Kidney epithelial cell (primary cell): Measurements from ENCODE around the gene FOXL2NB. TPM values are rescaled to one million over a fixed set of nuclear protein-coding genes. Genes with fewer than 3 reads are reported as not detected.

Experiments used
- DNase-seq: peaks from one replicate; pipeline ENCODE4 v3.0.0-alpha.2; 2010; ENCODE audit warnings: low read depth
- H3K27me3 ChIP-seq: 2 replicates; pipeline ENCODE4 v1.6.0; 2011; ENCODE audit warnings: low read length; ENCODE audit not compliant: control insufficient read depth, insufficient read depth
- H3K36me3 ChIP-seq: 2 replicates; pipeline ENCODE4 v1.5.1; 2011; ENCODE audit warnings: low read length; ENCODE audit not compliant: control insufficient read depth, insufficient read depth
- H3K4me3 ChIP-seq: 2 replicates; pipeline ENCODE4 v1.5.1; 2011; ENCODE audit warnings: low read depth, mild to moderate bottlenecking, control low read depth, low read length
- total RNA-seq: library from RNA; depleted of rRNA; stranded (reverse); fragments of >200 nt; gene quantifications from 2 replicates; pipeline ENCODE4 v1.2.3, GENCODE V29; 2015
- TF ChIP-seq, protein P1 (sequence below): IDR thresholded peaks from 2 replicates; pipeline ENCODE4 v1.5.1; 2011; ENCODE audit warnings: mild to moderate bottlenecking, moderate library complexity, low read length, control low read depth, inconsistent platforms; ENCODE audit not compliant: insufficient read depth, poor library complexity, severe bottlenecking

The FOXL2NB gene
- total RNA-seq, 1 donor from 2014 or later = 2.2 TPM

DNA sequence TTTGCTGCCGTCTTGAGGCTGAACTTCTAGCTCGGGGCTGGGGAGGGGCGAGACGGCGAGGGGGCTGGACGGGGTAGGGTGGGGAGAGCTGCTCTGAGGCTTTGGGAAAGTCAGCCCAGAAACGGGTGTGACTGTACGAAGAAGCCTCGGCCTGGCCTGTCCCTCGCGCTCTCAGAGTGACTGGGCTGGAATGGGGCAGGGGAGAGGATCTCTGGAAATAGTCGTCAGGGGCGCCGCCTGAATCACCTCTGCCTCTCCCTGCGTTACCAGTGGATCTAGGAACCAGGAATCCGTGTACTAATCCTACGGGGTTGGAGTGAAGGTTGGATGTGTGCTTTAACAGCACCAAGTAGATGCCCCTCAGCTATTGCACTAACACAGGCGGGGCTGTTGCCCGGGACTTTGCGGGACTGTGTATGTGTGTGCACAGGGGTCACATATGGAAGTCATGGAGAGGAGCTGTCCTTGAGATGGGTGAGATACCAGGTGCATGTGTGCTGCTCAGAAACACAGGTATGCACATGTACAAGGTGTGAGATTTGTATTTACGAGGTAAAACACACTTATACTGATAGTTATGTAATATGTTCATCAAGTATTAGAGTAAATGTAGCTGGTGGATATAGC, 591 bp downstream of the FOXL2NB start:
- no peaks in the 10 kb centered on the region for H3K36me3 ChIP-seq
- H3K27me3 ChIP-seq = peaks cover 82% of the 10 kb centered on the region
- TF ChIP-seq, protein P1, sequence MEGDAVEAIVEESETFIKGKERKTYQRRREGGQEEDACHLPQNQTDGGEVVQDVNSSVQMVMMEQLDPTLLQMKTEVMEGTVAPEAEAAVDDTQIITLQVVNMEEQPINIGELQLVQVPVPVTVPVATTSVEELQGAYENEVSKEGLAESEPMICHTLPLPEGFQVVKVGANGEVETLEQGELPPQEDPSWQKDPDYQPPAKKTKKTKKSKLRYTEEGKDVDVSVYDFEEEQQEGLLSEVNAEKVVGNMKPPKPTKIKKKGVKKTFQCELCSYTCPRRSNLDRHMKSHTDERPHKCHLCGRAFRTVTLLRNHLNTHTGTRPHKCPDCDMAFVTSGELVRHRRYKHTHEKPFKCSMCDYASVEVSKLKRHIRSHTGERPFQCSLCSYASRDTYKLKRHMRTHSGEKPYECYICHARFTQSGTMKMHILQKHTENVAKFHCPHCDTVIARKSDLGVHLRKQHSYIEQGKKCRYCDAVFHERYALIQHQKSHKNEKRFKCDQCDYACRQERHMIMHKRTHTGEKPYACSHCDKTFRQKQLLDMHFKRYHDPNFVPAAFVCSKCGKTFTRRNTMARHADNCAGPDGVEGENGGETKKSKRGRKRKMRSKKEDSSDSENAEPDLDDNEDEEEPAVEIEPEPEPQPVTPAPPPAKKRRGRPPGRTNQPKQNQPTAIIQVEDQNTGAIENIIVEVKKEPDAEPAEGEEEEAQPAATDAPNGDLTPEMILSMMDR = no peak
- peak overlapping the region; percentile 42 for H3K4me3 ChIP-seq
- DNase-seq = no peak

GRCh38 chr3:138948371-138949001, 1.5 kb downstream of the FOXL2NB start:
- H3K27me3 ChIP-seq = peaks cover 73% of the 10 kb centered on the region
- DNase-seq = no peak
- H3K4me3 ChIP-seq = no peak overlapping the region
- TF ChIP-seq, protein P1 = no peak
- H3K36me3 ChIP-seq = no peaks in the 10 kb centered on the region

- TF ChIP-seq, protein P1 = no peak
- H3K27me3 ChIP-seq = peaks cover 68% of the 10 kb centered on the region
- DNase-seq = peak; percentile 34
- no peak overlapping the region for H3K4me3 ChIP-seq
- no peaks in the 10 kb centered on the region for H3K36me3 ChIP-seq
Measured at GRCh38 chr3:138949002-138949418, 2.0 kb downstream of the FOXL2NB start.

GRCh38 chr3:138949445-138950005, 2.5 kb downstream of the FOXL2NB start:
- no peak for DNase-seq
- H3K27me3 ChIP-seq = peaks cover 63% of the 10 kb centered on the region
- peak overlapping the region; percentile 31 for H3K4me3 ChIP-seq
- H3K36me3 ChIP-seq = no peaks in the 10 kb centered on the region
- TF ChIP-seq, protein P1 = no peak

- H3K27me3 ChIP-seq = peaks cover 57% of the 10 kb centered on the region
- TF ChIP-seq, protein P1 = no peak
- H3K36me3 ChIP-seq = no peaks in the 10 kb centered on the region
- peak overlapping the region; percentile 31 for H3K4me3 ChIP-seq
- no peak for DNase-seq
Measured at GRCh38 chr3:138950006-138950644, 3.1 kb downstream of the FOXL2NB start.
